Prostate gland (tissue), 2 donors: ENCODE results near the gene FAM149B1. TPM values are rescaled to one million over a fixed set of nuclear protein-coding genes. Genes with fewer than 3 reads are reported as not detected.

Source experiments
- DNase-seq: peaks from one replicate; pipeline ENCODE4 v3.0.0-alpha.2; 2019; ENCODE audit warnings: low spot score
- H3K27ac ChIP-seq, 2 donors: fragments of 200-600 bp; sonication (generic); 2 replicates each; pipeline ENCODE4 v1.5.1; 2017 to 2019
- H3K27me3 ChIP-seq: fragments of 200-600 bp; sonication (generic); replicated peaks from 2 replicates; pipeline ENCODE4 v1.5.1; 2019; ENCODE audit not compliant: insufficient read depth
- H3K36me3 ChIP-seq, 2 donors: fragments of 200-600 bp; sonication (generic); 1 replicate in 1 of 2; 2 replicates in 1 of 2; pipeline versions ENCODE4 v1.5.1 to v1.8.1; 2017 to 2019
- H3K4me1 ChIP-seq: fragments of 200-600 bp; sonication (generic); replicated peaks from 2 replicates; pipeline ENCODE4 v1.5.1; 2019
- H3K4me3 ChIP-seq, 2 donors: fragments of 200-600 bp; sonication (generic); 2 replicates each; pipeline ENCODE4 v1.5.1; 2017 to 2019
- H3K9me3 ChIP-seq: fragments of 200-600 bp; sonication (generic); 2 replicates; pipeline ENCODE4 v1.5.1; 2017
- POLR2A ChIP-seq: fragments of 450-650 bp; IDR thresholded peaks from one replicate; pipeline ENCODE4 v1.6.1; 2016; ENCODE audit warnings: antibody characterized with exemption, mild to moderate bottlenecking
- POLR2AphosphoS5 ChIP-seq: sonication (generic); formaldehyde crosslinking; IDR thresholded peaks from one replicate; pipeline ENCODE4 v1.6.1; 2017; ENCODE audit warnings: antibody characterized with exemption
- WGBS: methylation state at CpG from one replicate; pipeline ENCODE4 v1.1.5; 2018; 5-methylcytosine and 5-hydroxymethylcytosine counted together
- intact Hi-C: fragments of 100-400 bp; cut with DNase I; formaldehyde crosslinking; loops from one replicate; pipeline ENCODE4 v1.14.2; 2022
- total RNA-seq, 2 donors: library from RNA; depleted of rRNA; stranded (reverse); fragments of >200 nt; gene quantifications; one replicate each; pipeline ENCODE4 v1.1.0, GENCODE V29; 2016
- TF ChIP-seq, protein P1 (sequence below), 4 experiments: fragments of 200-600 bp in 2 of 4; fragments of 450-650 bp in 2 of 4; sonication (generic) in 2 of 4; IDR thresholded peaks; 1 replicate in 3 of 4; 2 replicates in 1 of 4; pipeline ENCODE4 v1.5.1; 2016 to 2019; ENCODE audit warnings: antibody characterized with exemption in 4 of 4, mild to moderate bottlenecking in 2 of 4, moderate library complexity in 2 of 4

The FAM149B1 gene
- total RNA-seq, 2 donors from 2014 or later: 15.8 to 17.7 TPM

DNA sequence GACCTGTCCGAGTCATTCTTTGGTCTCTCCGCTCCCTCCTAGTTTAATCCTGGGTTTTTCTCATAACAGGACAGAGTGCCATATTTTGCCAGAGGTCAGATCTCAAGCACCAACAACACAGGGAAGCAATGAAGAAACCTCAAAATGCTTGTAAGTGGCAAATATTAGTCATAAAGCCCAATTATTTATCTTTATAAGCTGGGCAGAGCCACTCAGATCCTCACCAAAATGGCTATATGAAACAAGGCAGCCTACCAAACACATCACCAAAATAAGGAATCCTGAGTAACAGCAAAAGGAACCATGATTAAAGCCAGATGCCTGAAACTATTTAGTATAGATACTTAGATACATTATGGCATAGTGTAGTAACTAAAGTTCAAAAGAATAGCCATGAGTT lies 4.8 kb upstream of the FAM149B1 start:
- H3K9me3 ChIP-seq: no peaks in the 10 kb centered on the region
- H3K36me3 ChIP-seq: no peaks in the 10 kb centered on the region
- TF ChIP-seq POLR2A (no peak), POLR2AphosphoS5 (no peak)
- TF ChIP-seq, protein P1, sequence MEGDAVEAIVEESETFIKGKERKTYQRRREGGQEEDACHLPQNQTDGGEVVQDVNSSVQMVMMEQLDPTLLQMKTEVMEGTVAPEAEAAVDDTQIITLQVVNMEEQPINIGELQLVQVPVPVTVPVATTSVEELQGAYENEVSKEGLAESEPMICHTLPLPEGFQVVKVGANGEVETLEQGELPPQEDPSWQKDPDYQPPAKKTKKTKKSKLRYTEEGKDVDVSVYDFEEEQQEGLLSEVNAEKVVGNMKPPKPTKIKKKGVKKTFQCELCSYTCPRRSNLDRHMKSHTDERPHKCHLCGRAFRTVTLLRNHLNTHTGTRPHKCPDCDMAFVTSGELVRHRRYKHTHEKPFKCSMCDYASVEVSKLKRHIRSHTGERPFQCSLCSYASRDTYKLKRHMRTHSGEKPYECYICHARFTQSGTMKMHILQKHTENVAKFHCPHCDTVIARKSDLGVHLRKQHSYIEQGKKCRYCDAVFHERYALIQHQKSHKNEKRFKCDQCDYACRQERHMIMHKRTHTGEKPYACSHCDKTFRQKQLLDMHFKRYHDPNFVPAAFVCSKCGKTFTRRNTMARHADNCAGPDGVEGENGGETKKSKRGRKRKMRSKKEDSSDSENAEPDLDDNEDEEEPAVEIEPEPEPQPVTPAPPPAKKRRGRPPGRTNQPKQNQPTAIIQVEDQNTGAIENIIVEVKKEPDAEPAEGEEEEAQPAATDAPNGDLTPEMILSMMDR (IDR thresholded peaks at IDR 0.05): no peak
- H3K4me1 ChIP-seq: peaks cover 7% of the 10 kb centered on the region
- WGBS: 95% methylated on average over 2 of the region's 2 CpGs
- intact Hi-C loops: no loop called here
- H3K4me3 ChIP-seq: no peak overlapping the region
- no peak for DNase-seq
- H3K27ac ChIP-seq: no peak overlapping the region
- no peaks in the 10 kb centered on the region for H3K27me3 ChIP-seq

DNA sequence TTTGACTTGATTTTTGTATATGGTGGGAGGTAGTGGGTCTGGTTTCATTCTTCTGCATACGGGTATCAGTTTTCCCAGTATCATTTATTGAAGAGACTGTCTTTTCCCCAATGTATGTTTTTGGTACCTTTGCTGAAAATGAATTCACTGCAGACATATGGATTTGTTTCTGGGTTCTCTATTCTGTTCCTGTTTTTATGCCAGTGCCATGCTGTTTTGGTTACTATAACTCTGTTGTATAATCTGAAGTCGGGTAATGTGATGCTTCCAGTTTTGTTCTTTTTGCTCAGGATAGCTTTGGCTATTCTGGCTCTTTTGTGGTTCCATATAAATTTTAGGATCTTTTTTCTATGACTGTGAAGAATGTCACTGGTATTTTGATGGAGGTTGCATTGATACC lies 947 bp upstream of the FAM149B1 start:
- no peaks in the 10 kb centered on the region for H3K9me3 ChIP-seq
- intact Hi-C loops: loop anchor here (5.0 kb wide), 2 partner anchors 70 to 85 kb away; partner anchors contain the start of genes MRPS16 and P4HA1
- 81% methylated on average over 2 of the region's 2 CpGs for WGBS
- H3K27ac ChIP-seq: peak overlapping the region in 1 of 2 donors; percentile 93
- H3K36me3 ChIP-seq: no peaks in the 10 kb centered on the region
- H3K4me1 ChIP-seq: peaks cover 11% of the 10 kb centered on the region
- H3K27me3 ChIP-seq: no peaks in the 10 kb centered on the region
- H3K4me3 ChIP-seq: peak overlapping the region; percentile 75 to 86
- no peak for DNase-seq
- TF ChIP-seq POLR2AphosphoS5 (no peak), POLR2A (no peak)
- TF ChIP-seq, protein P1 (IDR thresholded peaks at IDR 0.05): no peak

DNA sequence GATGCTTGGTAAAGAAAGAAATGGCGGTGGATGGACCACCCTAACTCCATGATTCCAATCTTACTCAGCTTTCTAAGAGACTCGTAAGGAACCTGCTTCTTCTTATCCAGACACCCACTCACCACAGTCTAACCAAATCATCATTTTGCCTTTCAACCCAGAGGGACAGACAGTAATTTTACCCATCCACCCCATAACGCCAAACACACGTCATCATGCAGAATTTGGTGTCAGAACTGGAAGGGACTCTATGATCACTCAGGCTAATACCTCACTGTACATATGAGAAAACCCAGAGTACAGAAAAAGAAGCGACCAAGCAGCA lies 499 bp upstream of the FAM149B1 start:
- Histone ChIP-seq H3K4me3 (peak overlapping the region; percentile 75 to 86), H3K4me1 (peaks cover 11% of the 10 kb centered on the region), H3K27ac (peak overlapping the region; percentile 93 to 95), H3K9me3 (no peaks in the 10 kb centered on the region), H3K36me3 (no peaks in the 10 kb centered on the region), H3K27me3 (no peaks in the 10 kb centered on the region)
- 2% methylated on average over 5 of the region's 5 CpGs for WGBS
- no peak for DNase-seq
- intact Hi-C loops: loop anchor here (5.0 kb wide), 2 partner anchors 70 to 85 kb away; partner anchors contain the start of genes MRPS16 and P4HA1
- TF ChIP-seq POLR2A (no peak), POLR2AphosphoS5 (no peak)
- TF ChIP-seq, protein P1 (IDR thresholded peaks at IDR 0.05): no peak

DNA sequence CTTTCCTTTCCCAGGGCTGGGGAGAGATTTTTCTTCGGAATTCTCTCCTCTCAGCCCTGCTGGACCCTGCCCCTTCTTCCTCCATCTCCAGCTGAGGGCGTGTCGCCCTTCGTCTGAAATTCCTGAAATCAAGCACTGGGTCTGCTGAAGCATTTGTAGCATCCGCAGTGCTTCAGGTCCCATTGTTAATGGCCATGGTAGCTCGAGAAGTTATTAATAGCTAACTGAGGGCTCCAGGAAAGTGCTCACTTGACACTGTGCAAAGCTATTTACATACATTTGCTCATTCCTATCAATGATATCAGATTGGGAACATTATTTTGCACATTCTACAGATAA lies 515 bp downstream of the FAM149B1 start:
- TF ChIP-seq POLR2AphosphoS5 (no peak), POLR2A (no peak)
- TF ChIP-seq, protein P1 (IDR thresholded peaks at IDR 0.05): no peak
- DNase-seq: no peak
- H3K27me3 ChIP-seq: no peaks in the 10 kb centered on the region
- peak overlapping the region; percentile 75 to 86 for H3K4me3 ChIP-seq
- intact Hi-C loops: loop anchor here (5.0 kb wide), 2 partner anchors 71 to 84 kb away; partner anchors contain the start of genes MRPS16 and P4HA1
- WGBS: under 1% methylated on average over 6 of the region's 6 CpGs
- peaks cover 11% of the 10 kb centered on the region for H3K4me1 ChIP-seq
- H3K27ac ChIP-seq: peak overlapping the region; percentile 93 to 95
- no peaks in the 10 kb centered on the region for H3K36me3 ChIP-seq
- no peaks in the 10 kb centered on the region for H3K9me3 ChIP-seq

DNA sequence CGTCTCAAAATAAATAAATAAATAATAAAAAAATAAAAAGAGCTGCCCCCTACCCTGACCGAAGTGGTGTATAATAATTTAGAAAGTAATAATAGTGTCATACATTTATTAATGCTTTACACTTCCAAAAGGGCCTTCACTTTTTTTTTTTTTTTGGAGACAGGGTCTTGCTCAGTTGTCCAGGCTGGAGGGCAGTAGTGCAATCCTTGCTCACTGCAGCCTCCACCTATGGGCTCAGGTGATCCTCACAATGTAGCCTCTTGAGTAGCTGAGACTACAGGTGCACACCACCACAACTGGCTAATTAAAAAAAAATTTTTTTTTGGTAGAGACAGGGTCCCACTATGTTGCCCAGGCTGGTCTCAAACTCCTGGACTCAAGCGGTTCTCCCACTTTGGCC lies 1.4 kb downstream of the FAM149B1 start:
- Histone ChIP-seq H3K9me3 (no peaks in the 10 kb centered on the region), H3K4me3 (no peak overlapping the region), H3K27ac (no peak overlapping the region), H3K4me1 (peaks cover 11% of the 10 kb centered on the region), H3K27me3 (no peaks in the 10 kb centered on the region), H3K36me3 (no peaks in the 10 kb centered on the region)
- no peak for DNase-seq
- TF ChIP-seq, protein P1 (IDR thresholded peaks at IDR 0.05): no peak
- TF ChIP-seq POLR2AphosphoS5: no peak
- no peak for TF ChIP-seq POLR2A
- WGBS: 94% methylated on average over 3 of the region's 3 CpGs
- intact Hi-C loops: loop anchor here (5.0 kb wide), 2 partner anchors 72 to 83 kb away; partner anchors contain the start of genes MRPS16 and P4HA1
